ENCODE measurements around the gene CYB5A. TPM values are rescaled to one million over a fixed set of nuclear protein-coding genes. Genes with fewer than 3 reads are reported as not detected.
A peak's percentile ranks its signal among the peaks of the same experiment; 100 is the strongest.

Gene CYB5A
- total RNA-seq, 6 experiments from 2014 or later, result 817 to 1,434 (median 907) TPM

GRCh38 chr18:74283646-74284045 lies 8.1 kb downstream of the CYB5A start:
- peak overlapping the region; percentile 83 to 95 (median 89) for H3K27ac ChIP-seq
- no peak for DNase-seq
- H3K4me3 ChIP-seq, result peak overlapping the region in 2 of 3 donors; percentile 33 to 95
- no peaks in the 10 kb centered on the region for H3K27me3 ChIP-seq
- H3K9me3 ChIP-seq, result no peaks in the 10 kb centered on the region
- 62% methylated on average over 5 of the region's 10 CpGs for WGBS (ENCODE audit: insufficient coverage, low coverage, low lambda C conversion rate, missing lambda C conversion rate)
- H3K36me3 ChIP-seq, result peaks cover 0 to 14% (median 0%) of the 10 kb centered on the region in 4 donors
- ATAC-seq, result no peak
- peaks cover 6 to 71% (median 35%) of the 10 kb centered on the region in 4 donors for H3K4me1 ChIP-seq
- TF ChIP-seq CTCF (IDR thresholded peaks at IDR 0.05) (no peak), POLR2A (IDR thresholded peaks at IDR 0.05) (no peak)
- intact Hi-C loops (cut with DNase I), result loop anchor here in 1 of 2 donors (10.0 kb wide), 1 partner anchor 69 kb away; no protein-coding TSS in a partner anchor

GRCh38 chr18:74282755-74283554 lies 8.8 kb downstream of the CYB5A start:
- H3K9me3 ChIP-seq, result no peaks in the 10 kb centered on the region
- TF ChIP-seq CTCF (IDR thresholded peaks at IDR 0.05) (no peak), POLR2A (IDR thresholded peaks at IDR 0.05) (no peak)
- H3K27ac ChIP-seq, result peak overlapping the region; percentile 83 to 95 (median 89)
- H3K27me3 ChIP-seq, result no peaks in the 10 kb centered on the region
- peak overlapping the region in 2 of 3 donors; percentile 33 to 95 for H3K4me3 ChIP-seq
- ATAC-seq (peak in 3 of 4 donors; percentile 5 to 38 (median 7)), DNase-seq (no peak)
- WGBS (ENCODE audit: insufficient coverage, low coverage, low lambda C conversion rate, missing lambda C conversion rate), result 42% methylated on average over 9 of the region's 10 CpGs
- intact Hi-C loops (cut with DNase I), result loop anchor here in 1 of 2 donors (10.0 kb wide), 1 partner anchor 68 kb away; no protein-coding TSS in a partner anchor
- H3K36me3 ChIP-seq, result peaks cover 0 to 16% (median under 1%) of the 10 kb centered on the region in 4 donors
- H3K4me1 ChIP-seq, result peaks cover 7 to 78% (median 40%) of the 10 kb centered on the region in 4 donors

GRCh38 chr18:74281980-74282754 lies 9.6 kb downstream of the CYB5A start:
- 9% methylated on average over 12 of the region's 12 CpGs for WGBS (ENCODE audit: insufficient coverage, low coverage, low lambda C conversion rate, missing lambda C conversion rate)
- H3K27ac ChIP-seq, result peak overlapping the region; percentile 83 to 95 (median 89)
- DNase-seq (peak in 1 of 3 donors; percentile 73), ATAC-seq (peak; percentile 31 to 74 (median 55))
- H3K9me3 ChIP-seq, result no peaks in the 10 kb centered on the region
- no peak for TF ChIP-seq POLR2A (IDR thresholded peaks at IDR 0.05)
- TF ChIP-seq CTCF (IDR thresholded peaks at IDR 0.05), result no peak
- H3K4me3 ChIP-seq, result peak overlapping the region in 2 of 3 donors; percentile 33 to 95
- intact Hi-C loops (cut with DNase I), result loop anchor here in 1 of 2 donors (10.0 kb wide), 1 partner anchor 67 kb away; no protein-coding TSS in a partner anchor
- H3K27me3 ChIP-seq, result no peaks in the 10 kb centered on the region
- peaks cover 0 to 23% (median 4%) of the 10 kb centered on the region in 4 donors for H3K36me3 ChIP-seq
- peaks cover 9 to 86% (median 45%) of the 10 kb centered on the region in 4 donors for H3K4me1 ChIP-seq
